HG02884 (cell line): ENCODE results near the gene FGA.
A peak's percentile ranks its signal among the peaks of the same experiment; 100 is the strongest.

ENCODE experiments used
- ATAC-seq: cut with Tn5 transposase; IDR thresholded peaks from one replicate; pipeline ENCODE4 v1.9.1; 2021; ENCODE audit warnings: mild to moderate bottlenecking, moderate library complexity; ENCODE audit not compliant: unreplicated experiment

FGA gene

GRCh38 chr4:154590329-154591006 is at the start of gene FGA:
Gene FGA (minus strand): TSS chr4:154590742. CDS start chr4:154590687, 55 bp downstream.
- ATAC-seq = no peak

DNA sequence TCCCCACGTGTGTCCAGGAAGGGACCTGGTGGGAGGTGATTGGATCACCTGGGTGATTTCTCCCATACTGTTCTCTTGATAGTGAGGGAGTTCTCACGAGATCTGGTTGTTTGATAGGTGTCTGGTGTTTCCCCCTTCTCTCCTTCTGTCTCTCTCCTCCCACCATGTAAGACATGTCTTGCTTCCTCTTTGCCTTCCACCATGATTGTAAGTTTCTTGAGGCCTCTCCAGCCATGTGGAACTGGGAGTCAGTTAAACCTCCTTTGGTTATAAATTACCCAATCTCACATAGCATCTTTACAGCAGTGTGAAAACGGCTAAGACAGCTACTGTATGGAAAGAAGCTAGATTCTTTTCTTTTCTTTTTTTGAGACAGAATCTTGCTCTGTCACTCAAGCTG is 43.5 kb upstream of the FGA start:
- peak; percentile 44 for ATAC-seq

GRCh38 chr4:154631828-154632227 is 41.3 kb upstream of the FGA start:
- no peak for ATAC-seq

DNA sequence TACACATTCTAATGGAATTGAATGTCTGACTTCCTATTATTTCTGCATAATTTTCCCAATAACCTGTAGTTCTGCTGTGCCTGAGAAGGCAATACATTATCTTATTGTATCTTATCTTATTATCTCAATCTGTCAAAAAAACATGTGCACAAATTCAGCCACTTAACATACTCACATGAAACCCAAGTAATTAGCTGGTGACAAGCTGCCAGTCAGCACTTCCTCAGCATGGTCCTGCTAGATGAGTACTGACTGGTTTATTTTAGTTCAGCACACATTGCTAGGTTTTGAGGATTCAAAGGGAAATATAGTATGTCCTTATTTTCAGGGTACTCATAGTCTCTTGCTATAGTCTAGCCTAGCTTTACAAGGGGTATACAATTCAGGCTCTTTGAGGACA is 39.8 kb upstream of the FGA start:
- no peak for ATAC-seq

DNA sequence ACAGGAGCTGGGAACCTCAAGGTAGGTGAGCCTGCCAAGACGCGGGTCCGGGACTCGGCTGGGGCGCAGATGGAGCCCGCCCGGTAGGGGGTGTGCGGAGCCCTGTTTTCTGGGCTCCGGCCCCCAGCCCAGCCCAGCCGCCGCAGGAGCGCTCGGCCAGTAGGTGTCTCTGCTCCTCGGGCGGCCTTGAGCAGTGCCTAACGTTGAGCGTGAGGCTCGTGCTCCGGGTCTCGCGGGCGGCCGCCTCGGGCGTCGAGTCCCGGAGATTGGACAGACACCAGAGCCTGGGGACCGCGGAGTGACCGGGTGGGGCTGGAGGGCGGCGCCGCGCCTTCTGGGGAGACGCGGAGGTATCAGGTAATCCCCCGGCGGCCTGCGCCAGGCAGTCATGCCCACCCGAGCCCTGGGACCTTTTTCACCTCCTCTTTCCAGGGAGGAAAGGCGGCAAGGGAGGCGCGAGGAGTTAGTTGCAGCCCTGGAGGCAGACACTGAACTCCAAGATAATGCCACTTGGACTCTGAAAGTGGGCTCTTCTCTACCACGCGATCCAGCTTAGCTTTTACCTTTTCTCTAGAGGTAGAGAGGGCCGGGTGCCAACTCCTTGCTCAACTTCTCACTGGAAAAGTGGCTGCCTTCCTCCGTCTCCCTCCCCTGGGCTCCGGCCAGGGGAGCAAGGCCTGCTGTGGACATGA is 36.4 kb upstream of the FGA start:
- peak; percentile 95 for ATAC-seq

DNA sequence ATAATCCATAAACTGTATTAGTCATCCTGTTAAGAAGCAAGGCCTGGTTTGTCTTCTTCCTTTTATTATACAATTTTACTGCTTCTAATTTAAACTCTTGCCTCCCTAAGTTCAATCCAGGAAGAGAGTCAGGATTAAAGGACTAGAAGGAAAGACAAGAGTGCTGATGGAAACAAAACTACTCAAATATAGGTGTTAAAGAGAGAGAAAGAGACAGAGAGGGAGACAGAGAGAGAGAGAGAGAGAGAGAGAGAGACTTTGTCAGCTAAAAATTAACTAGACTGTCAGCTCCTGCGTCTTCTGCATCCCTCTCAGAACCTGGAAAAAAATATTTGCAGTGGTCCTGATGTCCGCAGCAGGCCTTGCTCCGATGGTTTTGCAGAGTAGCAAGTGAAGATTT is 35.4 kb upstream of the FGA start:
- ATAC-seq = no peak

DNA sequence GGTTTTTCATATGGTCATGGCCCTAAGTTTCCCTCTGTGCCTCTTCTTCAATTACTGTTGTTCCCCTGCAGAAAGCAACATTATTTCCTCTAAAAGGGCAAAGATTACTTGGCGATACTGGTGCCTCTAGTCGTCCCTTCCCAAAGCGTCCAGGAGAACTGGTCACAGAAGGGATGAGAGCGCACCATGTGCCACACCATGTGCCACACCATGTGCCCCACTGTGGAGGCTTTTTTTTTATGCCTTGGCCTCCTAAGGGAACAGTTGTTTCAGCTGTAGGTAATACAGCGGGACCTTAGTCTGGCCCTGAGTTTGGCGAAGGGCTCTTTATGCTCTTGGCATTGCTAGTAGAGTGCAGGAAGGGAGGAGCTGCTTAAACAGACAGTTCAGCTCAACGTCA is 33.5 kb upstream of the FGA start:
- ATAC-seq = no peak

- ATAC-seq = no peak
These were observed 32.9 kb upstream of the FGA start for GRCh38 chr4:154623436-154623835.

GRCh38 chr4:154622598-154622997 is 32.1 kb upstream of the FGA start:
- peak; percentile 48 for ATAC-seq

GRCh38 chr4:154620111-154620510 is 29.6 kb upstream of the FGA start:
- ATAC-seq = no peak

DNA sequence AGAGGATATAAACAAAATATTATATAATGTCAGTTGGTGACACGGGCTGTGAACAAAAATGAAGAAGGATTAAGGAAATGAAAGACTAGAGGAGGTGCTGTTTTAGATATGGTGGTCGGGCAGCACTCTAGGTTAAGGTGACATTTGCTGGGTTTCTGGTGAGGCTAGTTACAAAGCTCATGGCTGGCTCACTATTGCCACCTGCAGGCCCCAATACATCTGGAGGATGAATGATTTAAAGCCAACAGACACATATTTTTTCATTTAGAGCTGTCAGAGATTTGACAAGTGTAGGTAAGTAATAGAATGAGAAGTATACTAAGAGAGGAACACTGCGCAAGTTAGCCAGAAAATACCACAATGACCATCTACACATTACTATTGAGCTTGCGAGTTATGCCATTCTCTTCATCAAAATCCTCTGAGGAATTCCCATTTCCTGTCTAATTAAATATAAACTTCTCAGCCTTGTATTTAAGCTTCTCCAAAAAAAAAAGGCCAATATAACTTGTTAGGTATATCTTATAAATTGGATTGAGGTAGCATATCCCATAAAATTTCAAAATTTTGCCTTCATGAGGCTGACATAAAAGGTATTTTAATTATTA is 28.3 kb upstream of the FGA start:
- ATAC-seq = peak; percentile 75

DNA sequence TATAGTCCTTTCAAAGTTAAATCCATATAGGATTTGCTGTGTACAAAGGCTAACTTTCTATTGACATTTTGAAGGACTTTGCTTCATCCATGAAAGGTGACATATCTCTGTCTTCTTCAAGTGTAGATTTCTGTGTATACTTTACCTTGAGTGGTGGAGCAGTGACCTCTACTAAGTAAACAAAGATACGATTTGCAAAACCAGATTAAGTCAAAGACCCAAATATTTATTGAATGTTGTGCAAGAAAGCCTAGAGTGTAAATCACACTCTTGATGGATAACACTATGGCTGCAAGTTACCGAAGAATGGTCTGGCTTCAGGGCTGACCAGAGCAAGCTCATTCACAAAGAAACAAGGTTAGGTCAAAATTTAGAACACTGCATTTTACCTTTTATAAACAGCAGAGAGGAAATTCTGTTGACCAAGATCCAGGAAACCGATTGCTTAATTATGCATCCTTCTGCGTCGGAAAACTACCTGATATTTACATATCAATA is 27.3 kb upstream of the FGA start:
- no peak for ATAC-seq

- peak; percentile 89 for ATAC-seq
These were observed 26.2 kb upstream of the FGA start for GRCh38 chr4:154616731-154617130.

DNA sequence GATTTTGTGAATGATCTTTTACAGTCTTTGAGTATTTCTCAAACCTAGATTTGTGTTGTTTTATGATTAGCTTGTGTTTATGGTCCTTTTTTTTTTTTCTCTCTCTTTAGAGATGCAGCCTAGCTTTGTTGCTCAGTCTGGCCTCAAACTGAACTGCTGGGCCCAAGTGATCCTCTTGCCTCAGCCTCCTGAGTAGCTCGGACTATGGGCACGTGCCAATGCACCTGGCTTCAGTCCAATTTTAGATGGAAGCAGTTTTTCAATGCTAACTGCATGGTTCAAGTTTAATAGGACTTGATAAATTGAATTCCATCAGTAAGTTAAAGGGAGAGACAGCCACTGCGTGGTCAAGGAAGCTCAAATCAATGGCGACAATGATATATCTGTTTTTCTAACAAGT is 25.7 kb upstream of the FGA start:
- ATAC-seq = no peak

DNA sequence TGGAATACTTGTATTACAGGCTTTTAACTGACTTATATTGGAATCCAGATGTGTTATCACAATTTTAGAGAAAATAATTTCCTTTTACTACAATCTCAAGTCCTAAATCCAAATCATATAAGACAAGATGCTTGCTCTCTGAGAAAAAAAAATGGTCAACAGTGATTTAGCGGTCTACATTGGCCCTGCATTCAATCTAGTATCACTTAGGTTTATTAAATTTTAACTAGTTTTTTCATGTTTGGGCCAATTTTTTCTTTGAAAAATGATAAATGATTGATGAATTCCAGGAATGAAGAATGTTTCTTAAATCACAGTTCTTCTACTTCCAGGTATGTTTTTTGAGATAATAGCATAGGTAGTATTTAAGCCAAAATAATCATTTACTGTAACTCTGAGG is 24.7 kb upstream of the FGA start:
- no peak for ATAC-seq

- ATAC-seq = no peak
These were observed 23.8 kb upstream of the FGA start for GRCh38 chr4:154614306-154614705.

DNA sequence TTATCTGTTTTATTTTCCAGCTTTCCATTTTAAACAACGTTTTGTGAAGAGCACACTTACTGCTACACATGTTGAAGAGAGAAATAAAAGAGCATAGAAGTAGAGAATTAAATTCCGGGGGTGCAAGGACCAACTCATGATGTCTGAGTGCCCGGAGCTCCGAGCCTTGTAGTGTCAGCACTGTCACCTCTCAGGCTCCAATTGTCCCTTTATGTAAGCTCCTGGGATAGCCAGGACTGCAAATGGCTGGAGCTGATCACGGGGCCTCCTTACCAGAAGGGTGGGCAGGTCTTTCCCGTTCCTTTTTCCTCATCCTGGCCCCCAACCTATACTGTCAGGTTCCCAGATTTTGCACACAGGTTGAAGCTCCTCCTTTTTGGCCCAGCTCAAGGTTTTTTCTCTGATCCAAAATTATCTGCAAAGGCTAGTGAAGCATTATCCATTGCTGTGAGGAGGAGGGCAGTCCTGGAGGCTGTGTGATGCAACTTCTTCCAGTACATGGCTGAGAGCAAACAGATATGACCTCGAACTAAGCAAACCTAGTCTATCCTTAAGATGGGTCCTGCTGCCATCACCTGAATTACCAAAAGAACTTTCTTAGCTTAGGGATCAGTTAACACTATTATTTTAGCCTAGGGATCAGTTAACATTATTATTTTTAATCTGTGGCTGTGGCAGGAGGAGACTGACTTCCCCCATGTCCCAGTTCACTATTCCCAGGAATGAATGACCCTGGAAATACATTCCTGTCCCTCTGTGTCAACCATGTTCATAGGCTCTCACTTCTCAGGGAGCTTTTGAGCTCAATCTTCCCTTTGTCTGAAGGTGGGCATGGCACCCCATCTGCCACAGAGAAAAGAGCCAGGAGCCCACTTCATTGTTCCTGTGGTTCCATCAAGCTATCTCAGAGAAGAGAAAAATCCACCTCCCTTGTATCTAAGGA is 22.2 kb upstream of the FGA start, which contains the start of gene FGG:
Gene FGG (minus strand): TSS at position 185 of the 943 bp plus-strand sequence. CDS start 47 bp downstream, at position 138.
- ATAC-seq = no peak

DNA sequence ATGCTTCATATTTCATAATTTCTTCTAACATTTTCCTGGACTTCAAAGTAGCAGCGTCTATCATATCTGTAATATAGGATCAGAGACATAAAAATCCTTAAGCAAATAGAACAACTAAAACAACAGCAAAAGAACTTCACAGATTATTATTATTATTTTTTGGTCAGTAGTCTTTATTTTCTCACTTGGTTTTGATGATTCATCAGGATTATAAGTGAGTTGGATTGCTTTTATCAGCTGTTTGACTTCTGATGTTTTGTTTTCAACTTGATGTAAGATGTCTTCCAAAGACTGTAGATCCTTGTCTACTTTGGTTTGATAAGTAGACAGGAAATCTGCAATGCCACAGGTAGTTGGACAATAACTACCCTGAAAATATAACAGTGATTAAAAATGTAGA is 21.3 kb upstream of the FGA start:
- no peak for ATAC-seq

DNA sequence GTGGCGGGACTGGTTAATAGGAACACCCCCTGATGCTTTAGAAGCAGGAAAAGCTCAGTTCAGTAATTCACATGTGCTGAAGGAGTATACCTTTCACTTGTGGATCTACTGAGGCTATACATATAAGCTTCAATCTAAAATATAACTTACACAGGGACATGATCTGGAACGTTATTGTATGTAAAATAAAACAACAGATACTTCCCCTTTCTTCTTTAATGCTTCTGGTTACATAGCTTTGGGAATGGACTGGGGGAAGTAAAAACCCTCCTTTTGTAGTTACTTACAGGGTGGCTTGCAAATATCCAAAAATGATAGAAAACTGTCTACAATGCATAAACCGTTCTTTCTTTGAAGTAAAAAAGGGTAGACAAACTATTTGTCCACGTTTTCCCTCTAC is 20.0 kb upstream of the FGA start:
- ATAC-seq = no peak

DNA sequence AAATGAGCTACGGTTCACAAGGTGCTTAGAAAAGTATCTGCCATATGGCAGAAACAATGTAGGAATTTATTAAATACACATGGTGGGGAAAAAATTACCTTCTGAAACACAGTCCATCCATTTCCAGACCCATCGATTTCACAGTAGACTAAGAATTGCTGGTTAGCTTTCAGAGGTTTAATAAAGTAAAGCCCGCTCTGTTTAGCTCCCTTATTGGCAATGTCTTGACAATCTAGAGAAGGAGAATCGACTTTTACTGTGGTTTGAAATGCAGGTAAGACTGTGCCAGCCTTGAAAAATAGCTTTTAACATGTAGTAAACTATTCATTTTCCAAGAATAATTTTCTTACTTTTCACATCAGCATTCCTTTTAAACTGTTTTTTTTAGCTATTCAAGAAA is 19.0 kb upstream of the FGA start:
- ATAC-seq = no peak
